ENCODE measurements around the gene KLHL18. TPM values are rescaled to one million over a fixed set of nuclear protein-coding genes. Genes with fewer than 3 reads are reported as not detected.
"Not testable (repeated sequence)": the region's sequence is repeated elsewhere in the genome, so short reads cannot be mapped to it uniquely, and the experiment has no call there.

The KLHL18 gene
- total RNA-seq, 4 donors from 2014 or later, result 13.7 to 30.3 (median 15.4) TPM

GRCh38 chr3:47247131-47248064, 35.3 kb upstream of the KLHL18 start:
- no peak for DNase-seq (ENCODE audit: low spot score)
- no peak for ATAC-seq (ENCODE audit: low FRiP score)
- TF ChIP-seq CTCF (IDR thresholded peaks at IDR 0.05), result no peak

- no peak for ATAC-seq (ENCODE audit: low FRiP score)
- no peak for DNase-seq (ENCODE audit: low spot score)
- TF ChIP-seq CTCF (IDR thresholded peaks at IDR 0.05), result no peak
Measured at GRCh38 chr3:47250309-47251060, 32.3 kb upstream of the KLHL18 start.

GRCh38 chr3:47251085-47251484, 31.7 kb upstream of the KLHL18 start:
- DNase-seq (ENCODE audit: low spot score); ATAC-seq (ENCODE audit: low FRiP score): not testable (repeated sequence)

GRCh38 chr3:47251689-47252088, 31.1 kb upstream of the KLHL18 start:
- TF ChIP-seq CTCF (IDR thresholded peaks at IDR 0.05), result no peak
- DNase-seq (ENCODE audit: low spot score) (no peak), ATAC-seq (ENCODE audit: low FRiP score) (no peak)

- not testable (repeated sequence) for ATAC-seq (ENCODE audit: low FRiP score)
Measured at GRCh38 chr3:47256331-47256730, 26.4 kb upstream of the KLHL18 start.

GRCh38 chr3:47259114-47259513, 23.6 kb upstream of the KLHL18 start:
- DNase-seq (ENCODE audit: low spot score), result no peak
- no peak for ATAC-seq (ENCODE audit: low FRiP score)
- TF ChIP-seq CTCF (IDR thresholded peaks at IDR 0.05), result no peak

More at GRCh38 chr3:47256331-47256730, 26.4 kb upstream of the KLHL18 start:
- DNase-seq (ENCODE audit: low spot score), result not testable (repeated sequence)

- no peak for TF ChIP-seq CTCF (IDR thresholded peaks at IDR 0.05)
- DNase-seq (ENCODE audit: low spot score), result no peak
- ATAC-seq (ENCODE audit: low FRiP score), result no peak
Measured at GRCh38 chr3:47260605-47261004, 22.1 kb upstream of the KLHL18 start.

GRCh38 chr3:47261301-47261700, 21.4 kb upstream of the KLHL18 start:
- no peak for TF ChIP-seq CTCF (IDR thresholded peaks at IDR 0.05)

More at GRCh38 chr3:47261301-47261700, 21.4 kb upstream of the KLHL18 start:
- DNase-seq (ENCODE audit: low spot score) (no peak), ATAC-seq (ENCODE audit: low FRiP score) (no peak)
